Erythroblast (primary cell): ENCODE data around the gene RXYLT1.

Source experiments
- GATA1 ChIP-seq: IDR thresholded peaks from 2 replicates; pipeline ENCODE4 v1.6.1; 2011; ENCODE audit warnings: low read depth, mild to moderate bottlenecking, control low read depth, low read length, moderate library complexity
- POLR2A ChIP-seq: IDR thresholded peaks from 2 replicates; pipeline ENCODE4 v1.6.1; 2011; ENCODE audit warnings: mild to moderate bottlenecking, low read length

DNA sequence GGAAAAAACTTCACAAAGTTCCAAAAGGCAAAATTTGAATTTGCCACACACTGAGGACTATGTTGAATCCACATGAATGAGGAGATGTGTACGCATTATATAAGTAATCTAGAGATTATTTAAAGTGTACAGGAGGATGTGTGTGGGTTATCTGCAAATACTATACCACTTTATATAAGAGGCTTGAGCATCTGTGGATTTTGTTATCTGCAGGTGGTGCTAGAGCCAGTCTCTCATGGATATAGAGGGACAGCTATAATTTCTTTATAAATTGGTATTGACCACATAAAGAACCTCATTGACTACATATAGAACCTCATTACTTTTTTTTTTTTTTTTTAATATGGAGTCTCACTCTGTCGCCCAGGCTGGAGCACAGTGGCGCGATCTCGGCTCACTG lies 32.2 kb upstream of the RXYLT1 start:
- TF ChIP-seq POLR2A (no peak), GATA1 (no peak)
